RKO (cell line): ENCODE data around the gene USP37.

Experiments
- DNase-seq: peaks from one replicate; pipeline ENCODE4 v3.0.0-alpha.2; 2016; ENCODE audit warnings: low spot score

The USP37 gene

DNA sequence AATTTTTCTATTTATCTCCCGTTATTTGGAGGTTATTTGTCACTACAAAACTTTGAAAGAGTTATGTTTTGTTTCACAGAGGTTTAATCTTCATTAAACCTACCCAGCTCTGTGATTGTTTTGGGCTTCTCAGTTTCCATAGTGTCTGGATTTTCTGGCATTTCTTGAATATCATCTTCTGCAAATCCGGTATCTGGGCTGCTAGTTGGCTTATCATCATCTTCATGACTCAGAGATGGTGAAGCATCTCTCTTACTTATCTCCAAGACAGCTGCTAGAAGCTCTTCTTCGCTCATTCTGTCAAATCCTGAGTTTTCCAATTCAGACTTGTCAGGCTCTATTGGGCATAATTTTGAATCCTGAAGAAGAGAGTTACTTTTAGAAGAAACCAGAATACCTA lies 93.6 kb downstream of the USP37 start:
- no peak for DNase-seq

DNA sequence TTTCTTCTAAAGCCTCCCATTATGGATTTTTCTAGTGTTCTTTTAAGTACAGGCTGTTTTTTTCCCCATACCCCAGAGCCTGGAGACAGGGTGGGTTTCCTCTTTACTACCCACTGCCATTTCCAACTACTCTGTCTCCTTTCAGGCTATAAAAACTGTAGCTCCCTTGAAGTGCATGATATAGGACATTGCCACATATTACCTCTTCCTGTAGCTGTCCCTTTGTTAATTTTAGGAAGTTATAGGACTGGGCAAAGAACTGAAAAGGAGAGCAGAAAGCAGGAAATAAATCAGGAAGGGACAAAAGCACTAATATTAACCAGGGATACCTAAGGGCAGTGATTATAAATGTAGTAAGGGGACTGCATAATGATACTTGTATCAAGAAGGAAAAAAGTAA lies 95.2 kb downstream of the USP37 start:
- DNase-seq = no peak

DNA sequence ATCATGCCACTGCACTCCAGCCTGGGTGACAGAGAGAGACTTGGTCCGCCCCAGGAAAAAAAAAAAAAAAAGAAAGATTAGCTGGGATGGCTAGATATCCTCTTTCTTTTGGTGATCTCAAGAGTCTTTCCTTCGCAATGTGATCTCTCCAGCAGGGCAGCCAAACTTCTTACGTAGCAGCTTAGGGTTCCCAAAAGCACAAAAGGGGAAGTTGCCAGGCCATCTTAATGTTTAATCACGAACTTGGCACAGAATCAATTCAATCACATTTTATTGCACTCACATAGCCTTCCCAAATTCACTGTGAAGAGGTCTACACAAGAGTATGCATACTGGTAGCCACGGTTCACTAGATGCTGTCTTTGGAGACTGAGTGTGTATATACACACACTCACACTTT lies 96.2 kb downstream of the USP37 start:
- DNase-seq = no peak

DNA sequence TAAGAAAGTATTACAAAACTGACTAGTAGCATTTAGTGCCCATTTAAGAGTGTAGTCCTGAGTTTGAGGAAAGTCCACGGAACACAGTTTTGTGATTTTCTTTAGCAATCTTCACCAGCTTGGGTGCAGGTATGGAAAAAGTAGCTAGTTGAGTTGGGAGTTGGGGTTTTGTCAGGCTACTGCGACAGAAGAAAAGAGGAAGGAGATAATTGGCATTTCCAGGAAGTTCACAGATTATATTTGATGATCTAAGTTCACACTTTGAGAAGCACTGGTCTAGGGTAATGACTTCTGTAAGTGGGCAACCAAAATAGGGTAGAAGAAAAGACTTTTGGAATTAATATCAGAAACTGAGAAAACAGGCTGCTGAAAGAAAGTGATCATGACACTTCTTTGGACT lies 97.1 kb downstream of the USP37 start:
- no peak for DNase-seq

DNA sequence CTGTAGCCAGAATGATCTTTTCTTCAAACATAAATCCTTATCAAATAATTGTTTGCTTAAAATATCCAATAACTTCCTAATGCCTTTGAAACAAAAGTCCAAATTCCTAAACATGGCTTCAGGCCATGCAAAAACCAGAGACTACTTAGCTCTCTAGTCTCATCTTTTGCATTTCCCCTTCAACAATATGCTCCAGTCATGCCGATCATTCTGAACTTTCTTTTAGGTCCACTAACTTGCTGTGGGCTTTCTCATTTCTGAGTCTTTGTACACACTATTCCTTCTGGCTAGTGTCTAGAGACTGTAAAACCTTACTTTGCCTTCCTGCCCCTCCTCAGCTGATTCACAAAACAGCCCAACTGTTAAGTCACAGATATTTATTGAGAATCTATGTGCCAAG lies 97.7 kb downstream of the USP37 start:
- DNase-seq = no peak

DNA sequence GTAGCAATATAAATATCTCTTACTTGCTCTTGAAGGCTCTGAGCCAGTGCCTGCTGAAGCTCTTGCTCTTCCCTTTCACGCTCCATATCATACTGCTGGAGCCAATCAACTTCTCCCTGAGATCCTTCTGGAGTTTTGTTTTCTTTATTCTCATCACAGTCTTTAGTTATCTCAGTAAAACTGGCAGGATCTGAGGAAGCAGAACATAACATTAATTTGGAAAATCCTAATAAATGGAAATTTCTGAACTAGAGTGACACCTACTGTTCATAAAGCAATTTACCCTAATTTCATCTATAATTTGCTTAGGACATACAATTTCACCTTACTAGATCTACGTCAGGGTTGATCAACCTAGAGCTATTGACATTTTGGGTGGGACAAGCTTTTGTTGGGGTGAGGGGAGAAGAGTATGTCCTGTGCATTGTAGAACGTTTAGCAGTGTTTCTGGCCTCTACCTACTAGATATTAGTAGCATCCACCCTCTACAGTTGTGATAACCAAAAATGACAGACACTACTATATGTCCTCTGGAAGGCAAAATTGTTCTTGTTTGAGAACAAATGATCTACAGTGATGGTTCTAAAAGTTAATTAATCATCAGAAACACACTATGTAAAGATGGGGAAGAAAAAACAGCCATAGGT lies 102.0 kb downstream of the USP37 start:
- DNase-seq = peak; percentile 21

DNA sequence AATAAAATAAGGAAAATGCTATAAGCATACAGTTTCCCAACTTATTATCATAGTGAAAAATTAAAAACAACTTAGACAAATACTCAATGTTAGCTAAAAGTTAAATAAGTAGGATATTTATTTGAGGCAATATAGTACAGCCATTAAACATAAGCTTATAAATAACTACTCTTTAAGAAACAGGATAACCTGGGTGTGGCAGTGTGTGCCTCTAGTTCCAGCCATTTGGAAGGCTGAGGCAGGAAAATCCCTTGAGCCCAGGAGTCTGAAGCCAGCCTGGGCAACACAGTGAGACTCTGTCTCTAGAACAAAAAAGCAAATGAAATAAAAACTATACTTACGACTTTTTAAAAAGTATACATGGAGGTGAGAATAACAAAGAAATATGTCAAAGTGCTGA lies 109.6 kb downstream of the USP37 start:
- DNase-seq = no peak

DNA sequence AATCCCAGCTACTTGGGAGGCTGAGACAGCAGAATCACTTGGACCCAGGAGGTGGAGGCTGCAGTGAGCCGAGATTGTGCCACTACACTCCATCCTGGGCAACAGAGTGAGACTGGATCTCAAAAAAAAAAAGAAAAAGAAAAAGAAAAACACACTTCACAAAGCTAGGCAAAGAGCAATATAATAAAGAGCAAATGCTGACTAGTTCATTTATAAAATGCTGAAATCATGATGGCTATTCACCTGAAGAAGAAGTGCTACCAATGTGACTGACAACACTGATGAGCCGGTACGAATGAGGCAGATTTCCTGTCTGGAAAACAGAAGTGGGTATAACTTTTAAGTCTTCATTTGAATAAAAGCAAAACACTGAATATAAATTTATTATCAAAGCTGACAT lies 111.3 kb downstream of the USP37 start:
- DNase-seq = no peak

DNA sequence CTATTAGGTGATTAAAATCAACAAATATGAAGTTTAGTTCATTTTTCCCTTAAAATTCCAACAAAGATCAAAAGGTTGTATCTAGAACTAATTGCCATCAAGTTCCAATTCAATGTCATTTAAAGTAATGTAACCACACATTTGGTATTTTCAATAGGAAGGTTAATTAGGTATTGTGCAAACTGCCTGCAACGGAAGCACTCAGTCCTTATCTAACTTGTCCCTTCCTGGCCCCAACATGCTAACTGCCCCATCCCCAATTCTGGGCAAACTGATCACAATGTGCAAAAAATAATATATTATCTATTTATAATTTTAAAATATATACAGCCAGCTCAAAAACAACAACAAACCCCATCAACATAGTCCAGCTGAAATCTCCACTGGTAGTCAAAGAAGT lies 116.1 kb downstream of the USP37 start:
- DNase-seq = no peak

DNA sequence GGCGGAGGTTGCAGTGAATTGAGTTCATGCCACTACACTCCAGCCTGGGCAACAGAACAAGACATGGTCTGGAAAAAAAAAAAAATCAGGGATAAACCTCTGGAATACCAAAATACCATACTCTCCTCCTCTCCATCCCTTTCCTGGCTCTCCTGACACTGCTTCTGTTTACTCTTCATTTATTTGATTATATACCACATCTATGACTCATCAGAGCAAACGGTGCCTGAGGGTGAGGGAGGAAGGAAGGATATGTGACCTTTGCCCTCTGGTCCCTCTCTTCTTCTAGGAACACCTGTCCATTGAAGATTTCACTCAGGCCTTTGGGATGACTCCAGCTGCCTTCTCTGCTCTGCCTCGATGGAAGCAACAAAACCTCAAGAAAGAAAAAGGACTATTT lies 119.2 kb downstream of the USP37 start:
- DNase-seq = no peak

DNA sequence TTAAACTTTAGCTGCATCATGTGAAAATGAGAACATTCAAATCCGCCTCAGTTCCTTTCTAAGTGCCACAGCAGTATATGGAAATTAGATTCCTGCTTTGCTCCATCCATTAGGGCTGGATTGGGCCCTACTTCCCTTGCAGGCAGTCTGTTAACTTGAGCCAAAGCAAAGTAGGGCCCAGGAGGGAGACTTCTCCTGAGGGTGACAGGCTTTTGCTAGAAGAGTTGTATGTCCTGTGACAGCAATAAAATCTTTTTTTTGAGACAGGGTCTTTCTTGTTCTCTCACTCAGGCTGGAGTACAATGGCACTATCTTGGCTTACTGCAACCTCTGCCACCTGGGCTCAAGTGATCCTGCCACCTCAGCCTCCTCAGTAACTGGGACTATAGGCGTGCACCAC lies 121.1 kb downstream of the USP37 start:
- DNase-seq = no peak

DNA sequence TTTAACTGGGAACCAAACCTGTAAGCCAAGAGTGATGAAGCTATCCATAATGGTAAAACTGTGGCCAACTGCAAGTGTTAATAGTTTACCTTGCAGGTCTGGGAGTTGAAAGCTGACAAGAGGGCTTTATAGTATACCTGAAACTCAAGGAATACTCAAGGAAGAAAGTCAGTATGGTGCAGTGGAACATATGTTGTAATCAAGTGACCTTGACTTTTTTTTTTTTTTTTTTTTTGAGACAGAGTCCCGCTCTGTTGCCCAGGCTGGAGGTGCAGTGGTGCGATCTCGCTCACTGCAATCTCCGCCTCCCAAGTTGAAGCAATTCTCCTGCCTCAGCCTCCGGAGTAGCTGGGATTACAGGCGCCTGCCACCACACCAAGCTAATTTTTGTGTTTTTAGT lies 121.6 kb downstream of the USP37 start:
- no peak for DNase-seq

DNA sequence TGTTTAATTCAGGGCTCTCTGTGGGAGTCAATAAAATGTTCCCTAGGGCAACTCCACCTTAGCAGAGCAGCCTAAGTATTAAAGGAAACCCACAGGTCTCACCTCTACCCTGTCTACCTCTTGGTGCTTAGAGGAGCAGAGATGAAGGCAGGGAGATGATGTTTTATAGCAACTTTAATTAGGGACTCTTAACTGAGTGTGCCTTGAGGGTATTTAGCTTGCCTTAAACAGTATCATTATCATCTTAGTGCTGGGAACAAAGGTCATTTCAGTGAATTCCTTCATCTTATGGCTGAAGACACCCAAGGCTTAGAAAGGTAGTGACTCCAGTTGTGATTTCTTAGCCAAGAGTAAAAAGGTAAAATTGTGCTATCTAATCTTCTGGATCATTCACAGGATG lies 122.5 kb downstream of the USP37 start:
- DNase-seq = no peak

DNA sequence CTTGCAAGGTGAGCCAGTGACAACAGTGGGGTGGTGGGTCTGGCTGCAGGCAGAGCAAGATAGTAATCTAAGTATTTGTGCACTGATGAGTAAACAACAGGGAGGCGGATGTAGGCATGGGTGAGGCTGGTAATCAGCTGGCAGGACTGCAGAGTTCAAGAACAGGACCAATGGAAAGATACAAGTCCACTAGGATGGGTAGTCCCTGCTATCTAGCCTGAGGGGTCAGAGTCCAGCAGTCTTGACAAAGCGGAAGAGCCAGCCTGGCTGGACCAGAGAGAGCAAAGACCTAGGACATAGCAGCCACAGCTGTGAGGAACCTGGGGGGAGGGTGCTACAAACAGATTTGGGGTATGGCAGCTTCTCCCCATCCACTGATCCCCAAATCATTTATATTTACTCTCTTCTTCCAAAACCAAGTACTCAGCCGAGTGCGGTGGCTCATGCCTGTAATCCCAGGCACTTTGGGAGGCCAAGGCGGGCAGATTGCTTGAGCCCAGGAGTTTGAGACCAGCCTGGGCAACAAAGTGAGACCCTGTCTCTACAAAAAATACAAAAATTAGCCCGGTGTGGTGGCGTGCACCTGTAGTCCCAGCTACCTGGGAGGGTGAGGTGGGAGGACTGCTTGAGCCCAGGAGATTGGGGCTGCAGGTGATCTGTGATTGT lies 123.3 kb downstream of the USP37 start:
- no peak for DNase-seq

DNA sequence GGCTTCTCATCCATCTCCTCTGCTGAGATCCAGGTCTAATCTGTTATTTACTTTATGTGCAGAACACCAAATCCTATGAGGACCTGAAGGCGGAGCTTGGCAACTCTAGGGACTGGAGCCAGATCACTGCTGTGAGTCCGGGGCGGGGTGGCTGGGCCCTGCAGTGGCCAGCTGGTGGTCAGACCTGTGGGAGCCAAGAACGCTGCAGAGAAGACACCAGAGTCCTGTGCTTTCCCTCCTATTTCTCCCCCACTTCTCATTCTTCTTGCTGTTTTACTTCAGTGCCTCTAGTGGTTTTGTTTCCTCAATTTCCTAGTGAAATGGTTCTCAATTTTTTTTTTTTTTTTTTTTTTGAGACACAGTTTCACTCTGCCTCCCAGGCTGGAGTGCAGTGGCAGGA lies 129.6 kb downstream of the USP37 start:
- no peak for DNase-seq

DNA sequence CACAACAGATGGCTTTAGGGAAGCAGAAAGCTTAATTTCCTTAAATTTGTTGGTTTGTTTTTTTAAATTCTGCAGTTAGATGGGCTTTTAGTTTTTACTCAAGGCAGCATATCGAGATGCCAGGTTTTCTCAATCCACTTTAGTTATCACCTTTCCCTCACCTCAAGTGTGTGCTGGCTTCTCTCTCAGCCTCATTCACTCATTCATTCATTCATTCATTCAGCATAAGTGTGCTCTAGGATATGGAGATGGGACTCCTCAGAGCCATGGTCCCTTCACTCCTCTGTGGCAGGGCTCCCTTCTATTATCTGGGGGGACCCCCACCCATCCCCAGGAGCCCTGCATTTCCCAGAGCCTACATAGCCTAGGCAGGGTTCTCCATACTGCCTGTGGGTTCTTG lies 130.2 kb downstream of the USP37 start:
- DNase-seq = no peak

DNA sequence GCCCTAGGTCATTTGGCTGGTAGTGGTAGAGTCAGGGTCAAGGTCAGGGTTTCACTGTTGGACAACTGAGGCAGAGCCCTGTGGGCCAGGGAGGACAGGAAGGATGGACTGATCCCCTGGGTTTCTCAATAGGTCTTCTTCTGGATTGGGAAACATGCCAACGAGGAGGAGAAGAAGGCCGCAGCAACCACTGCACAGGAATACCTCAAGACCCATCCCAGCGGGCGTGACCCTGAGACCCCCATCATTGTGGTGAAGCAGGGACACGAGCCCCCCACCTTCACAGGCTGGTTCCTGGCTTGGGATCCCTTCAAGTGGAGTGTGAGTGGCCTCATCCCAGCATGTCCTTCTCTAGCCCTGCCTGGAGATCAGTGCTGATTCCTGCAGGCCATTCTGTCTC lies 131.2 kb downstream of the USP37 start:
- DNase-seq = no peak

DNA sequence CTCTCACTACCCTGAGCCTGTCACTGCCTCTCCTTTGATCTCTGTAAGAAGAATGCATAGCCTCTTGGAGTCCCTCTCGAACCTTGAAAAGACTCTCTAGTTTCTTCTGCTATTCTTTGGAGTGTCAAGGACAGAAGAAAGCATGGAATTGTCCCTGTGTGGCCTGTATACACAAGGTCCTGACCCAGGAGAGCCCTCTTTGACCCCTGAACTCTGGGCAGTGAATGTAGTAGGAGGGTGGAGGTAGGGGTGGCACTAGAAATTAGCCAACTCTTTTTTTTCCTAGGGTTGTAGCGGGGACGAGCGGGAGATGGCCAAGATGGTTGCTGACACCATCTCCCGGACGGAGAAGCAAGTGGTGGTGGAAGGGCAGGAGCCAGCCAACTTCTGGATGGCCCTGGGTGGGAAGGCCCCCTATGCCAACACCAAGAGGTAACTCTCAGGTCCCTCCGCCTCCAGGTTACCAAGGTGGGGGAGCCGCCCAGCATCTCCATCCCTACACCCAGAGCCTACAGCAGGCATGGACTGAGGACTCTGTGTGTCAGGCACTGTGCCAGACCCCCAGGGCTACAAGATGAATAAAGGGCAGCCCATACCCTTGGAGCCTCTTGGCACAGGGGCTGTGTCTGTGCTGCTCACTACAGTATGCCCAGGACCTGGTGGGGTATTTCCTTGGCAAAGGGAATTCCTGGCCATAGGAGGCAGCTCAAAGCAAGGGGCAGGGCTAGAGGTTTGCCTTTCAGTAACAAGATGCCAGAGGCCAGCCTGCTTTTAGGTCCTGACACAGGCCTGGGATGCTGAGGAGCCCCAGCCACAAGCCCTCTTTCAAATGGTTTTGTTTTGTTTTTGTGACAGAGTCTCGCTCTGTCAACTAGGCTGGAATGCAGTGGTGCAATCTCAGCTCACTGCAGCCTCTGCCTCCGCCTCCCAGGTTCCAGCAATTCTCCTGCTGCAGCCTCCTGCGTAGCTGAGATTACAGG lies 132.9 kb downstream of the USP37 start:
- DNase-seq = no peak

DNA sequence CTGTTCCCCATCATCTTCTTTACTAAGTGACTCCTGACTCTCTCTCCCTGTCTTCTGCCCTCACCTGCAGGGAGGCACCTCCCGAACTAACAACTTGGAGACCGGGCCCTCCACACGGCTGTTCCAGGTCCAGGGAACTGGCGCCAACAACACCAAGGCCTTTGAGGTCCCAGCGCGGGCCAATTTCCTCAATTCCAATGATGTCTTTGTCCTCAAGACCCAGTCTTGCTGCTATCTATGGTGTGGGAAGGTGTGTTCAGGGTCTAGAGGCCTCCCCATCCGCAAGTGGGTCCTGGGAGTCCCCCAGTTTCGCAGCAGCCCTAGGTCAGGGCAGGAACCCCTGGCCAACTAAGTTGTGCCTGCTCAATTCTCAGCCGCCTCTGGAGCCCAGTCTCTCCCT lies 133.7 kb downstream of the USP37 start:
- no peak for DNase-seq

DNA sequence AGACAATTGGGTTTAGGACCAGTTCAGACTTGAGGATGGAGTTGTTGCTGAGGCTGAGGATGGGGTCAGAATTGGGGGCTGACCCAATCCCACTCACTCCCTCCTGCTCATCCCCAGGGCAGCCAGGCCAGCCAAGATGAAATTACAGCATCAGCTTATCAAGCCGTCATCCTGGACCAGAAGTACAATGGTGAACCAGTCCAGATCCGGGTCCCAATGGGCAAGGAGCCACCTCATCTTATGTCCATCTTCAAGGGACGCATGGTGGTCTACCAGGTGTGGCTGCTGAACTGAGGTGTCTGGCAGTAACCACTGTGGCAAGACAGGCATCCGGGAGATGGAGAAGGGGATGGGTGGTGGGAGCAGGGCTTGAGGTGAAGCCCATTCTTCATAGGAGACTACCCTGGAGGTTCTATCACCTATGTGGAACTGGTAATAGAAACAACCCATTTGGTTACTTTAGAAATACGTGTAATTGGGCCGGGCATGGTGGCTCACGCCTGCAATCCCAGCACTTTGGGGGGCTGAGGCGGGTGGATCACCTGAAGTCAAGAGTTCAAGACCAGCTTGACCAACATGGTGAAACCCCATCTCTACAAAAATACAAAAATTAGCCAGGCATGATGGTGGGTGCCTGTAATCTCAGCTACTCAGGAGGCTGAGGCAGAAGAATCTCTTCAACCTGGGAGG lies 135.3 kb downstream of the USP37 start:
- DNase-seq = no peak

DNA sequence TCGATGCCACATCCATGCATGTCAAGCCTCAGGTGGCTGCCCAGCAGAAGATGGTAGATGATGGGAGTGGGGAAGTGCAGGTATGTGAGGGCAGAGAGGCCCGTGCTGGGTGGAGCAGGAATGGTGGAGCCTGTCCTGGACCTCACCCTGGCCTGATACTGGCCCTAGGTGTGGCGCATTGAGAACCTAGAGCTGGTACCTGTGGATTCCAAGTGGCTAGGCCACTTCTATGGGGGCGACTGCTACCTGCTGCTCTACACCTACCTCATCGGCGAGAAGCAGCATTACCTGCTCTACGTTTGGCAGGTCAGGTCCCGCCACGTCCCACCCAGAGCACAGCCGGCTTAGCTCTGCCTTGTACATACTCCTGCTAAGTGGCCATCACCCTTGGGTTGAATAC lies 136.3 kb downstream of the USP37 start:
- DNase-seq = no peak

DNA sequence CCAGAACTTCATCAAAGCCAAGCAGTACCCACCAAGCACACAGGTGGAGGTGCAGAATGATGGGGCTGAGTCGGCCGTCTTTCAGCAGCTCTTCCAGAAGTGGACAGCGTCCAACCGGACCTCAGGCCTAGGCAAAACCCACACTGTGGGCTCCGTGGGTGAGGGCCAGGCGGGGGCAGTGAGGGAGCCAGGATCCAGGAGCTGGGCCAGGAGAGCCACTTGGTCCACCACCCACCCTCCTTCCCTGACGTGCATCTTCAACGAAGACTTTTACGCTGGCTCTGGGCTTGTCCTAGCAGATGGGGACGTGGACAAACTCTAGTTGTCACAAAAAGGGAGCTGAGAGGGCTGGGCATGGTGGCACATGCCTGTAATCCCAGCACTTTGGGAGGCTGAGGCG lies 137.4 kb downstream of the USP37 start:
- DNase-seq = no peak
